H1 (cell line): ENCODE results near the gene GABRB2. TPM values are rescaled to one million over a fixed set of nuclear protein-coding genes. Genes with fewer than 3 reads are reported as not detected.

ENCODE experiments used
- CTCF ChIA-PET: fragments of 300-600 bp; sonication (Branson Sonifier 250); formaldehyde crosslinking; loops from one replicate; lab custom pipeline; 2021; ENCODE audit not compliant: partially characterized antibody; lab: Charles Lee
- POLR2A ChIA-PET: fragments of 300-600 bp; sonication (Branson Sonifier 250); formaldehyde crosslinking; loops from one replicate; lab custom pipeline; 2021; ENCODE audit warnings: inconsistent platforms; ENCODE audit not compliant: partially characterized antibody; lab: Charles Lee
- DNase-seq, 2 experiments: peaks; one replicate each; pipeline versions ENCODE4 v3.0.0 to v3.0.0-alpha.2; 2010 to 2022; ENCODE audit warnings: low spot score in 2 of 2, low read depth in 1 of 2, mixed read lengths in 1 of 2
- FAIRE-seq: peaks from 2 replicates; lab custom pipeline; 2011; peaks lifted over from hg19 to GRCh38; lab: Jason Lieb, UNC
- H2AFZ ChIP-seq: 2 replicates; pipeline ENCODE4 v1.8.1; 2012; ENCODE audit warnings: low read length, inconsistent platforms
- H2AK5ac ChIP-seq: 2 replicates; pipeline ENCODE4 v1.6.1; 2013; ENCODE audit warnings: low read depth, low read length
- H2BK120ac ChIP-seq: replicated peaks from 2 replicates; pipeline ENCODE3; 2013; ENCODE audit warnings: low read depth, low read length, inconsistent platforms
- H2BK12ac ChIP-seq: 2 replicates; pipeline ENCODE4 v1.6.1; 2013; ENCODE audit warnings: low read depth, low read length
- H2BK15ac ChIP-seq: 2 replicates; pipeline ENCODE4 v1.6.1; 2013; ENCODE audit warnings: low read length
- H2BK20ac ChIP-seq: 2 replicates; pipeline ENCODE4 v1.6.1; 2013; ENCODE audit warnings: low read length
- H2BK5ac ChIP-seq: 2 replicates; pipeline ENCODE4 v1.6.1; 2013; ENCODE audit warnings: low read depth, low read length
- H3K14ac ChIP-seq: 2 replicates; pipeline ENCODE4 v1.6.1; 2013; ENCODE audit warnings: inconsistent platforms; ENCODE audit not compliant: insufficient read length
- H3K18ac ChIP-seq: 2 replicates; pipeline ENCODE4 v1.6.1; 2013; ENCODE audit warnings: low read length; ENCODE audit errors: extremely low read depth
- H3K23ac ChIP-seq: 2 replicates; pipeline ENCODE4 v1.6.1; 2013; ENCODE audit warnings: inconsistent platforms; ENCODE audit not compliant: insufficient read length
- H3K23me2 ChIP-seq: 2 replicates; pipeline ENCODE4 v1.6.1; 2013; ENCODE audit warnings: low read depth, low read length
- H3K27ac ChIP-seq: 2 replicates; pipeline ENCODE4 v1.6.1; 2011; ENCODE audit warnings: low read depth, low read length, inconsistent platforms
- H3K27me3 ChIP-seq, 4 experiments: replicated peaks in 1 of 4; 1 replicate in 1 of 4; 2 replicates in 3 of 4; pipeline versions ENCODE4 v1.6.1 to v1.8.1; 2011 to 2013; ENCODE audit warnings: low read length in 3 of 4, mild to moderate bottlenecking in 3 of 4, inconsistent platforms in 2 of 4, mixed read lengths in 2 of 4, moderate library complexity in 1 of 4; ENCODE audit not compliant: control insufficient read depth in 3 of 4, insufficient read depth in 3 of 4; ENCODE audit errors: extremely low read depth in 1 of 4
- H3K36me3 ChIP-seq, 4 experiments: 2 replicates each; pipeline versions ENCODE4 v1.6.1 to v1.8.1; 2011 to 2013; ENCODE audit warnings: mild to moderate bottlenecking in 4 of 4, low read length in 3 of 4, moderate library complexity in 2 of 4, control low read depth in 1 of 4, inconsistent platforms in 1 of 4; ENCODE audit not compliant: insufficient read depth in 4 of 4, control insufficient read depth in 2 of 4
- H3K4ac ChIP-seq: replicated peaks from 2 replicates; pipeline ENCODE3; 2013; ENCODE audit warnings: low read length, low read depth, mixed read lengths, inconsistent platforms; ENCODE audit not compliant: insufficient read length
- H3K4me1 ChIP-seq, 4 experiments: replicated peaks in 1 of 4; 1 replicate in 1 of 4; 2 replicates in 3 of 4; pipeline versions ENCODE4 v1.6.1 to v1.8.1; 2011 to 2013; ENCODE audit warnings: low read length in 3 of 4, inconsistent platforms in 2 of 4, mixed read lengths in 1 of 4; ENCODE audit not compliant: insufficient read depth in 4 of 4, control insufficient read depth in 3 of 4
- H3K4me2 ChIP-seq, 2 experiments: 2 replicates each; pipeline versions ENCODE4 v1.6.1 to v1.8.1; 2011 to 2013; ENCODE audit warnings: low read depth in 2 of 2, low read length in 2 of 2, control low read depth in 1 of 2, inconsistent platforms in 1 of 2, mild to moderate bottlenecking in 1 of 2; ENCODE audit not compliant: insufficient read depth in 1 of 2
- H3K4me3 ChIP-seq, 4 experiments: fragments of 200-600, 300-600 bp in 1 of 4; sonication (generic), shearing (Covaris generic), sonication (Bioruptor Twin) in 1 of 4; 2 replicates each; pipeline versions ENCODE4 v1.5.1 to v1.8.1; 2011 to 2016; ENCODE audit warnings: low read length in 4 of 4, low read depth in 3 of 4, control low read depth in 2 of 4, inconsistent platforms in 2 of 4, mild to moderate bottlenecking in 2 of 4, mixed read lengths in 1 of 4, moderate library complexity in 1 of 4; ENCODE audit not compliant: insufficient read depth in 2 of 4; ENCODE audit errors: extremely low read depth in 1 of 4
- H3K56ac ChIP-seq: replicated peaks from 2 replicates; pipeline ENCODE3; 2013; ENCODE audit warnings: low read depth, mild to moderate bottlenecking, mixed read lengths, low read length, inconsistent platforms; ENCODE audit not compliant: insufficient read length
- H3K79me1 ChIP-seq: 2 replicates; pipeline ENCODE4 v1.6.1; 2013; ENCODE audit warnings: low read depth, low read length, control low read depth
- H3K79me2 ChIP-seq, 2 experiments: 2 replicates each; pipeline versions ENCODE4 v1.6.1 to v1.8.1; 2012 to 2013; ENCODE audit warnings: low read length in 2 of 2, mild to moderate bottlenecking in 2 of 2, inconsistent platforms in 1 of 2; ENCODE audit not compliant: insufficient read depth in 2 of 2, control insufficient read depth in 1 of 2
- H3K9ac ChIP-seq, 4 experiments: replicated peaks in 1 of 4; 1 replicate in 1 of 4; 2 replicates in 3 of 4; pipeline versions ENCODE4 v1.6.1 to v1.8.1; 2011 to 2013; ENCODE audit warnings: low read depth in 3 of 4, low read length in 3 of 4, control low read depth in 2 of 4, mild to moderate bottlenecking in 2 of 4, moderate library complexity in 2 of 4, inconsistent platforms in 1 of 4; ENCODE audit errors: extremely low read depth in 1 of 4
- H3K9me3 ChIP-seq, 2 experiments: 2 replicates each; pipeline versions ENCODE4 v1.6.1 to v1.8.1; 2012 to 2013; ENCODE audit warnings: mild to moderate bottlenecking in 2 of 2, moderate library complexity in 2 of 2, control low read depth in 1 of 2, inconsistent platforms in 1 of 2, low read depth in 1 of 2, low read length in 1 of 2, mixed read lengths in 1 of 2; ENCODE audit not compliant: insufficient read depth in 2 of 2
- H4K20me1 ChIP-seq, 2 experiments: replicated peaks in 1 of 2; 2 replicates each; pipeline versions ENCODE3 to v1.8.1; 2011 to 2013; ENCODE audit warnings: inconsistent platforms in 2 of 2, low read length in 2 of 2, mild to moderate bottlenecking in 1 of 2; ENCODE audit not compliant: insufficient read depth in 2 of 2, control insufficient read depth in 1 of 2
- H4K5ac ChIP-seq: 2 replicates; pipeline ENCODE4 v1.6.1; 2013; ENCODE audit warnings: low read length, low read depth, mixed read lengths, inconsistent platforms; ENCODE audit not compliant: insufficient read length
- H4K8ac ChIP-seq: 2 replicates; pipeline ENCODE4 v1.8.0; 2013; ENCODE audit warnings: mild to moderate bottlenecking, moderate library complexity, low read length, inconsistent platforms; ENCODE audit not compliant: insufficient read depth; ENCODE audit errors: extremely low read depth
- H4K91ac ChIP-seq: replicated peaks from 2 replicates; pipeline ENCODE3; 2013; ENCODE audit warnings: low read length, mixed read lengths, inconsistent platforms; ENCODE audit not compliant: insufficient read length
- RAD21 ChIP-seq, 2 experiments: IDR thresholded peaks in 1 of 2; conservative IDR thresholded peaks in 1 of 2; 2 replicates each; pipeline ENCODE4 v1.6.1; 2011; ENCODE audit warnings: low read depth in 2 of 2, low read length in 2 of 2, improper control_type of control experiment in 1 of 2, inconsistent platforms in 1 of 2, mild to moderate bottlenecking in 1 of 2, moderate library complexity in 1 of 2
- WGBS, 2 experiments: shearing (Covaris generic) in 1 of 2; methylation state at CpG; one replicate each; pipeline versions ENCODE4 v1.1.6 to v1.1.7; 2013 to 2015; ENCODE audit warnings: low lambda C conversion rate in 2 of 2, mixed read lengths in 2 of 2, inconsistent platforms in 1 of 2, low coverage in 1 of 2, missing lambda C conversion rate in 1 of 2; ENCODE audit not compliant: insufficient replicate concordance in 2 of 2, insufficient coverage in 1 of 2, insufficient read length in 1 of 2; ENCODE audit errors: extremely low coverage in 1 of 2, missing lambda C conversion rate in 1 of 2; 5-methylcytosine and 5-hydroxymethylcytosine counted together
- polyA plus RNA-seq, 7 experiments: library from polyadenylated mRNA; depleted of rRNA in 3 of 7; stranded (reverse) in 5 of 7; unstranded in 2 of 7; fragments of >200 nt in 5 of 7; fragments of 200-250 nt in 2 of 7; gene quantifications; 1 replicate in 5 of 7; 2 replicates in 1 of 7; 4 replicates in 1 of 7; pipeline versions ENCODE4 v1.2.1 to v1.2.3, GENCODE V29; 2011 to 2013; ENCODE audit warnings: missing spikeins in 2 of 7, mixed read lengths in 2 of 7
- total RNA-seq: library from RNA; stranded (reverse); fragmentation: NEBNext Ultra II Directional; extraction: Animal tissue kit (Norgen Biotek cat#: 25700); gene quantifications from 2 replicates; pipeline ENCODE4 v1.2.1, GENCODE V29; 2021

GABRB2 gene
- total and polyA plus RNA-seq, 2 of the 8 experiments (the other 6 are each of a cell fraction or from before 2014, with no cell fraction given): 0.54 to 1.9 TPM

DNA sequence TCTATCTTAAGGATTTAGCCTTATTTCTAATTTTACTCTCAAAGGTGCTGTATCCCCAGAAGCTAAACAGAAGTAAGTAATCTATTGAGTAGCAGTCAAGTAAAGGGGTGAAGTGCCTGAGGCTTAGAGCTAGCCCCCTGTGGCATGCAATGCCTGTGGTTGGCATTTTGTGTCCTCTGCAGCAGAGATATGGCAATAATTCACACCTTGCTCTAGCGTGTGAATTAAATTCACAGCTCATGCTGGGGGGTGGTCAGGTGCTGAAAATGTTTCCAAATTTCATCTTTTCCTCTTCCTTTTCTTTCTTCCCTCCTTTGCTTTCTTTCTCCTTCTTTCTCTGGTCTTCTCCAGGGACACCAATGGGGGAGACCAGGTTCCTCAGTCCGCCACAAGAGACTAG lies 262.1 kb downstream of the GABRB2 start:
- Histone ChIP-seq H3K79me2 (no peaks in the 10 kb centered on the region), H4K91ac (no peak overlapping the region), H3K27ac (no peak overlapping the region), H3K56ac (no peak overlapping the region), H3K18ac (no peak overlapping the region), H4K8ac (no peak overlapping the region), H2BK15ac (no peak overlapping the region), H4K20me1 (no peaks in the 10 kb centered on the region), H3K4me2 (no peak overlapping the region), H3K4ac (no peak overlapping the region), H3K4me3 (no peak overlapping the region), H2BK5ac (no peak overlapping the region), H3K9me3 (no peaks in the 10 kb centered on the region), H3K27me3 (no peaks in the 10 kb centered on the region), H2AFZ (no peak overlapping the region), H2BK20ac (no peak overlapping the region), H3K9ac (no peak overlapping the region), H3K14ac (no peak overlapping the region), H3K79me1 (no peaks in the 10 kb centered on the region), H3K23me2 (no peaks in the 10 kb centered on the region), H3K23ac (no peak overlapping the region), H2BK12ac (no peak overlapping the region), H2BK120ac (no peak overlapping the region), H2AK5ac (no peak overlapping the region), H4K5ac (no peak overlapping the region), H3K36me3 (no peaks in the 10 kb centered on the region), H3K4me1 (no peaks in the 10 kb centered on the region)
- ChIA-PET POLR2A (no interaction called here), CTCF (no interaction called here)
- WGBS, 2 experiments: 80% methylated on average over 2 of the region's 2 CpGs; no CpG with 5 or more reads in 1 of the 2 experiments
- DNase-seq (no peak), FAIRE-seq (no peak)
- TF ChIP-seq RAD21 (IDR thresholded peaks at IDR 0.05 in 1 of 2, conservative IDR thresholded peaks at IDR 0.05 in 1 of 2; ENCODE audit: low read depth in 2 of 2, low read length in 2 of 2): no peak
